Middle frontal gyrus (tissue), 1 donor: ENCODE results near the gene TNFAIP2.
A peak's percentile ranks its signal among the peaks of the same experiment; 100 is the strongest.

ENCODE experiments used
- DNase-seq: peaks from one replicate; pipeline ENCODE4 v3.0.0-alpha.2; 2015; ENCODE audit warnings: low spot score; ENCODE audit errors: extremely low spot score

Gene TNFAIP2

GRCh38 chr14:103122947-103123633, at the start of gene TNFAIP2:
Gene TNFAIP2, plus strand, starts transcription at chr14:103123461. Its CDS starts 2,997 bp downstream, at chr14:103126458.
- DNase-seq, result no peak

GRCh38 chr14:103073876-103074728, 49.2 kb upstream of the TNFAIP2 start:
- no peak for DNase-seq

GRCh38 chr14:103074729-103075367, 48.4 kb upstream of the TNFAIP2 start:
- no peak for DNase-seq

GRCh38 chr14:103078420-103078749, 44.9 kb upstream of the TNFAIP2 start:
- DNase-seq, result peak; percentile 31

GRCh38 chr14:103078860-103079587, 44.2 kb upstream of the TNFAIP2 start:
- no peak for DNase-seq

GRCh38 chr14:103081951-103082350, 41.3 kb upstream of the TNFAIP2 start:
- no peak for DNase-seq

- no peak for DNase-seq
Measured at GRCh38 chr14:103084021-103084919, 39.0 kb upstream of the TNFAIP2 start, which contains the start of gene LBHD2. Gene LBHD2, plus strand, starts transcription at chr14:103084210. Its CDS starts 1,803 bp downstream, at chr14:103086013.

GRCh38 chr14:103085106-103086091, 37.9 kb upstream of the TNFAIP2 start:
- DNase-seq, result no peak

- no peak for DNase-seq
Measured at GRCh38 chr14:103086771-103087342, 36.4 kb upstream of the TNFAIP2 start.

GRCh38 chr14:103087343-103087835, 35.9 kb upstream of the TNFAIP2 start:
- no peak for DNase-seq

GRCh38 chr14:103088921-103089320, 34.3 kb upstream of the TNFAIP2 start:
- DNase-seq, result no peak

- no peak for DNase-seq
Measured at GRCh38 chr14:103089386-103090335, 33.6 kb upstream of the TNFAIP2 start.

GRCh38 chr14:103090481-103091020, 32.7 kb upstream of the TNFAIP2 start:
- no peak for DNase-seq

- no peak for DNase-seq
Measured at GRCh38 chr14:103091041-103091882, 32.0 kb upstream of the TNFAIP2 start.

- no peak for DNase-seq
Measured at GRCh38 chr14:103091883-103092222, 31.4 kb upstream of the TNFAIP2 start.

GRCh38 chr14:103093856-103094405, 29.3 kb upstream of the TNFAIP2 start:
- DNase-seq, result no peak
